ENCODE measurements around the gene GPBAR1.

DNA sequence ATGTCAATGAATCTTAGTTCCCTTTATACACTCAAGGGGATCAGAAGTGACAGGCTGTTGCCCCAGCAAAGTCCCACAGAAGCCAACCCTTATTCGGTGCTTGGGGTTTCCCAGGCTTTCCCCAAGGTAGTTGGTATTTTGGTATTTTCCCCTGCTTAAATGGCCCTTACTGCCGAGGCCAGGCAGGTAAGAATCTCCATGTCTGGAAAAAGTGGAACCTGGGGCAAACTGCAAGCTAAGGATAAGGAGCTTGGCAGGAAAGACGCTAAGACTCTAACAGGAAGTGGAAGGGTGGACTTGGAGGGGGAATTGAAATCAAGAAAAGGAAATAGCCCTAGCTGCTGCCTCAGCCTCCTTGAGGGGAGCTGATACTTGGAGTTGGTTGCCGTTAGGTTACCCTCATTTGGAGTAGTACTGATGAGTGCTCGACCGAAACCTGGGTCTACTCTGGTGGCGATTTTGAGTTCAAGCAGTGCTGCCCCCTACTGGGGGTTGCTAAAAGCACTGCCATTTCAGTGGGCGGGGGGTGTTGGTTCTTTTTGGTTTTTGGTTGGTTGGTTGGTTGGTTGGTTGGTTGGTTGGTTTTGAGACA lies 3.3 kb upstream of the GPBAR1 start:
- TF ChIP-seq CTCF (conservative IDR thresholded peaks at IDR 0.05; ENCODE audit: low read depth in 2 of 2) = peak; percentile 81 to 86
- TF ChIP-seq POLR2AphosphoS5 (IDR thresholded peaks at IDR 0.05; ENCODE audit: low read depth) = 0 out of 2 replicates have a peak, but pooled peaks have one; percentile 24
- no peak for TF ChIP-seq ZNF114 (CRISPR knock-in tag; IDR thresholded peaks at IDR 0.05)
- no peak for TF ChIP-seq EZH2 (IDR thresholded peaks at IDR 0.05; ENCODE audit: low read depth, unreplicated experiment)
- no peak for TF ChIP-seq JUNB (IDR thresholded peaks at IDR 0.05; ENCODE audit: unreplicated experiment)
